CD14-positive monocyte (primary cell): ENCODE measurements around the gene YBX1. TPM values are rescaled to one million over a fixed set of nuclear protein-coding genes. Genes with fewer than 3 reads are reported as not detected.

Source experiments
- DNase-seq, 3 donors: peaks; one replicate each; pipeline ENCODE4 v3.0.0-alpha.2; 2011 to 2022
- H2AFZ ChIP-seq: 2 replicates; pipeline ENCODE4 v1.6.0; 2012; ENCODE audit warnings: mild to moderate bottlenecking, low read depth, low read length, inconsistent platforms; ENCODE audit not compliant: insufficient read depth, poor library complexity, severe bottlenecking
- H3K27ac ChIP-seq, 2 donors: 1 replicate in 1 of 2; 2 replicates in 1 of 2; pipeline ENCODE4 v1.5.1; 2012 to 2013; ENCODE audit warnings: low read length in 2 of 2, control low read depth in 1 of 2, inconsistent platforms in 1 of 2, low read depth in 1 of 2, mild to moderate bottlenecking in 1 of 2
- H3K27me3 ChIP-seq, 2 donors: one replicate each; pipeline versions ENCODE4 v1.6.0 to v1.6.1; 2011 to 2013; ENCODE audit warnings: low read length in 2 of 2; ENCODE audit not compliant: control insufficient read depth in 2 of 2, insufficient read depth in 2 of 2
- H3K36me3 ChIP-seq, 2 donors: replicated peaks in 1 of 2; 1 replicate in 1 of 2; 2 replicates in 1 of 2; pipeline versions ENCODE4 v1.5.1 to v1.6.1; 2012 to 2013; ENCODE audit warnings: low read length in 2 of 2, control low read depth in 1 of 2, inconsistent platforms in 1 of 2, mild to moderate bottlenecking in 1 of 2; ENCODE audit not compliant: insufficient read depth in 2 of 2, control insufficient read depth in 1 of 2
- H3K4me1 ChIP-seq, 2 donors: 1 replicate in 1 of 2; 2 replicates in 1 of 2; pipeline versions ENCODE4 v1.5.1 to v1.6.1; 2012 to 2013; ENCODE audit warnings: low read length in 2 of 2, control low read depth in 1 of 2, inconsistent platforms in 1 of 2, mild to moderate bottlenecking in 1 of 2, moderate library complexity in 1 of 2; ENCODE audit not compliant: insufficient read depth in 2 of 2, control insufficient read depth in 1 of 2
- H3K4me2 ChIP-seq: replicated peaks from 2 replicates; pipeline ENCODE3; 2012; ENCODE audit warnings: low read length, moderate library complexity, mild to moderate bottlenecking; ENCODE audit not compliant: poor library complexity, severe bottlenecking; ENCODE audit errors: extremely low read depth
- H3K4me3 ChIP-seq, 3 experiments: fragments of 200-600 bp in 1 of 3; sonication (generic) in 1 of 3; replicated peaks in 1 of 3; 1 replicate in 2 of 3; 2 replicates in 1 of 3; pipeline ENCODE4 v1.5.1; 2011 to 2013; ENCODE audit warnings: low read length in 3 of 3, mild to moderate bottlenecking in 3 of 3, control low read depth in 2 of 3, low read depth in 2 of 3, inconsistent platforms in 1 of 3, moderate library complexity in 1 of 3
- H3K79me2 ChIP-seq: 2 replicates; pipeline ENCODE4 v1.6.0; 2012; ENCODE audit warnings: mild to moderate bottlenecking, control low read depth, inconsistent platforms, low read length, moderate library complexity; ENCODE audit not compliant: insufficient read depth
- H3K9ac ChIP-seq: 2 replicates; pipeline ENCODE4 v1.6.0; 2017; ENCODE audit warnings: low read length, mild to moderate bottlenecking; ENCODE audit not compliant: insufficient read depth, poor library complexity, severe bottlenecking
- H3K9me3 ChIP-seq, 2 donors: replicated peaks in 1 of 2; 1 replicate in 1 of 2; 2 replicates in 1 of 2; pipeline versions ENCODE4 v1.5.1 to v1.6.1; 2012 to 2013; ENCODE audit warnings: low read length in 2 of 2, control low read depth in 1 of 2; ENCODE audit not compliant: control insufficient read depth in 1 of 2, insufficient read depth in 1 of 2
- H4K20me1 ChIP-seq: 2 replicates; pipeline ENCODE4 v1.6.0; 2012; ENCODE audit warnings: mild to moderate bottlenecking, low read length, control low read depth, moderate library complexity; ENCODE audit not compliant: insufficient read depth
- H3K27ac Mint-ChIP-seq, 7 donors: one replicate each; pipeline ENCODE4 v1.8.0; 2020; ENCODE audit warnings: mild to moderate bottlenecking in 7 of 7, mixed read lengths in 7 of 7, moderate library complexity in 6 of 7, inconsistent platforms in 2 of 7
- H3K27me3 Mint-ChIP-seq, 3 donors: one replicate each; pipeline ENCODE4 v1.8.0; 2021 to 2022; ENCODE audit warnings: low read depth in 3 of 3, mild to moderate bottlenecking in 3 of 3, mixed read lengths in 3 of 3, moderate library complexity in 3 of 3, inconsistent platforms in 1 of 3
- H3K36me3 Mint-ChIP-seq, 2 donors: one replicate each; pipeline ENCODE4 v1.8.0; 2020; ENCODE audit warnings: mixed read lengths in 2 of 2, inconsistent platforms in 1 of 2, mild to moderate bottlenecking in 1 of 2
- H3K4me1 Mint-ChIP-seq: one replicate; pipeline ENCODE4 v1.8.0; 2020; ENCODE audit warnings: mild to moderate bottlenecking, mixed read lengths
- H3K4me3 Mint-ChIP-seq, 2 donors: one replicate each; pipeline ENCODE4 v1.8.0; 2020; ENCODE audit warnings: mild to moderate bottlenecking in 2 of 2, mixed read lengths in 2 of 2, moderate library complexity in 1 of 2
- H3K9me3 Mint-ChIP-seq, 7 donors: one replicate each; pipeline ENCODE4 v1.8.0; 2020 to 2022; ENCODE audit warnings: mixed read lengths in 7 of 7, mild to moderate bottlenecking in 6 of 7, moderate library complexity in 6 of 7, inconsistent platforms in 2 of 7
- CTCF ChIP-seq: fragments of 200-600 bp; IDR thresholded peaks from one replicate; pipeline ENCODE4 v1.8.0; 2022; ENCODE audit warnings: antibody characterized with exemption, mild to moderate bottlenecking
- WGBS: methylation state at CpG from one replicate; pipeline ENCODE4 v1.1.5; 2013; ENCODE audit warnings: missing lambda C conversion rate; ENCODE audit not compliant: insufficient coverage; 5-methylcytosine and 5-hydroxymethylcytosine counted together
- intact Hi-C, 2 donors: fragments of 100-400 bp; cut with micrococcal nuclease; formaldehyde crosslinking; loops; one replicate each; pipeline versions ENCODE4 v1.15.0 to v1.15.1; 2023
- polyA plus RNA-seq, 3 donors: library from polyadenylated mRNA; depleted of rRNA in 1 of 3; unstranded in 2 of 3; stranded (reverse) in 1 of 3; fragments of 300-500 nt in 2 of 3; fragments of >200 nt in 1 of 3; fragmentation: Illumina TruSeq in 2 of 3; gene quantifications; 1 replicate in 2 of 3; 2 replicates in 1 of 3; pipeline ENCODE4 v1.2.3, GENCODE V29; 2012 to 2021

The YBX1 gene
- polyA plus RNA-seq, 3 donors = 65.7 to 301 (median 70.2) TPM

GRCh38 chr1:42733415-42734200, 51.4 kb downstream of the YBX1 start:
- TF ChIP-seq CTCF = no peak
- Histone ChIP-seq H3K79me2 (no peaks in the 10 kb centered on the region), H3K9me3 (no peaks in the 10 kb centered on the region), H3K9ac (no peak overlapping the region), H3K36me3 (no peaks in the 10 kb centered on the region), H3K27ac (no peak overlapping the region), H3K27me3 (no peaks in the 10 kb centered on the region), H3K4me2 (no peak overlapping the region), H4K20me1 (no peaks in the 10 kb centered on the region), H3K4me3 (no peak overlapping the region), H3K4me1 (peaks cover 26 to 27% of the 10 kb centered on the region in 2 donors), H2AFZ (no peak overlapping the region)
- no peak for DNase-seq
- Mint-ChIP-seq H3K9me3 (peaks cover 0 to 3% (median 0%) of the 10 kb centered on the region in 7 donors), H3K27ac (no peak overlapping the region), H3K36me3 (peaks cover 0 to 5% of the 10 kb centered on the region in 2 donors), H3K27me3 (peaks cover 0 to 1% (median 1%) of the 10 kb centered on the region in 3 donors), H3K4me1 (peaks cover 24% of the 10 kb centered on the region), H3K4me3 (no peak overlapping the region)
- intact Hi-C loops = no loop called here
- WGBS = 90% methylated on average over 9 of the region's 12 CpGs

DNA sequence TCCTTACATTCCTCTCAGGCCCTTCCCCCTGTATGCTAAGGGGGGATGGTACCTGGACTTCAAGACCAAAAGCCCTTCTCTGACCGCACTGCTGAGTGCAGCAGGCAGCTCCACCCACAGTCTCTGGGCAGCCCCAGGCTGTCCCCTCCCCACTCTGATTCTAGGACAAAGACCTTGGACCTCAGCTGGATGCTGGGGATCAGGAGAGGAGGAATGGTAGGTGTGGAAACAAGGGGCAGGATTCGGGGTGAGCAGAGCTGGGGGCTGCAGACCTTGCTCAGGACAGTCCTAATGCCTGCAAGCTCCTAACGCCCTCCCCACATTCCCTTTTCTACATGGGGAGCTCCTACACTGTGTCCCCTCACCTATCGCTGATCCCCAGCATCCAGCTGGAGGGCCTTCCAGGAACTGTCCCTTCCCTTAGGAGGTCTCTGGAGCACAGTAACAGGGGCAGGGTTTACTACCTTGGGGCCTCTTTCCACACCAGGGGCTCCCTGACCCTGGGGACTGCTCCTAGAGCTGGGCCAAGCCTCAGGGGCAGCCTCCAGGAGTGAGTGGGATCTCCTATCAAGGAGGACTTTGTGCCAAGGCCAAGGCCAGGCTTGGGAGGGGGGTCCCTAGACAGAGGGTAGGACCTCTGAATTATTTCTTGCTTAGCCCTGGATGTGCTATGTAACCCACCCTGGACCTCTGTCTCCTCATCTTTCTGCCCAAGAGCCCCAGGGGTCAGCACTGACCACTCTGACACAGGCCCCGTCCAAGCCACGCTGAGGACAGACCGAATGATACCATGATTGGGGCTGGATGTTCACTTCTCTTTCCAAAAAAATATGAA, 52.2 kb downstream of the YBX1 start:
- Histone ChIP-seq H3K4me3 (no peak overlapping the region), H3K27ac (no peak overlapping the region), H3K4me2 (no peak overlapping the region), H3K27me3 (no peaks in the 10 kb centered on the region), H3K9ac (no peak overlapping the region), H4K20me1 (no peaks in the 10 kb centered on the region), H3K4me1 (peaks cover 26 to 30% of the 10 kb centered on the region in 2 donors), H3K79me2 (no peaks in the 10 kb centered on the region), H3K36me3 (no peaks in the 10 kb centered on the region), H3K9me3 (no peaks in the 10 kb centered on the region), H2AFZ (no peak overlapping the region)
- intact Hi-C loops = no loop called here
- peaks cover 26% of the 10 kb centered on the region for H3K4me1 Mint-ChIP-seq
- DNase-seq = no peak
- peaks cover 0 to 3% (median 0%) of the 10 kb centered on the region in 7 donors for H3K9me3 Mint-ChIP-seq
- no peak overlapping the region for H3K4me3 Mint-ChIP-seq
- H3K27ac Mint-ChIP-seq = no peak overlapping the region
- H3K36me3 Mint-ChIP-seq = peaks cover 0 to 5% of the 10 kb centered on the region in 2 donors
- WGBS = 100% methylated on average over 4 of the region's 7 CpGs
- peaks cover 0 to 2% (median 1%) of the 10 kb centered on the region in 3 donors for H3K27me3 Mint-ChIP-seq
- TF ChIP-seq CTCF = no peak
